ENCODE results near the gene CEACAM3. TPM values are rescaled to one million over a fixed set of nuclear protein-coding genes. Genes with fewer than 3 reads are reported as not detected.
A peak's percentile ranks its signal among the peaks of the same experiment; 100 is the strongest.

CEACAM3 gene
- total RNA-seq, 4 donors from 2014 or later: 0.54 to 1.6 TPM; not detected in 2

DNA sequence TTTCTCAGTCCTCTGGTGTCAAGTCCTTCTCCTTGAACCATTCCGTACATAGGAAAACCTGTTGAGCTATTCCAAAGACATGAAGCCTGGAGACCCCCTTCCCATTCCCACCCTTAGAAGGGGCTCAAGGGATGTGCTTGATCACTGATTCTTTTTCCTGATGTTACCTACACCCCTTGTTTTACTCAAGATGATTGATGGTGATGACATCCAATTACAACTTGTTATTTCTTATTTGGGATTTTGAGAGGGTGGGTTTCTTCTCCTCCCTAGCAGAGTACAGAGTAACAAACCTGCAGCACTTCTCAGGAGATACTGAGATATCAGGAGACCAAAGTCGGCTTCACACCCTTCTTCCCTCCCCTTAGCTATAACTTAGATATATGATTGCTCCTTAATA lies 57.0 kb downstream of the CEACAM3 start:
- Histone ChIP-seq H3K27ac (no peak overlapping the region), H3K4me3 (no peak overlapping the region), H3K4me1 (no peaks in the 10 kb centered on the region), H3K27me3 (peaks cover 42% of the 10 kb centered on the region), H3K9me3 (no peaks in the 10 kb centered on the region), H3K36me3 (no peaks in the 10 kb centered on the region)
- WGBS, 2 donors (ENCODE audit: low coverage in 1 of 2): 50 to 100% methylated on average over 1 to 2 of the region's 2 CpGs
- no peak for TF ChIP-seq POLR2A (IDR thresholded peaks at IDR 0.05)
- TF ChIP-seq, protein P1, sequence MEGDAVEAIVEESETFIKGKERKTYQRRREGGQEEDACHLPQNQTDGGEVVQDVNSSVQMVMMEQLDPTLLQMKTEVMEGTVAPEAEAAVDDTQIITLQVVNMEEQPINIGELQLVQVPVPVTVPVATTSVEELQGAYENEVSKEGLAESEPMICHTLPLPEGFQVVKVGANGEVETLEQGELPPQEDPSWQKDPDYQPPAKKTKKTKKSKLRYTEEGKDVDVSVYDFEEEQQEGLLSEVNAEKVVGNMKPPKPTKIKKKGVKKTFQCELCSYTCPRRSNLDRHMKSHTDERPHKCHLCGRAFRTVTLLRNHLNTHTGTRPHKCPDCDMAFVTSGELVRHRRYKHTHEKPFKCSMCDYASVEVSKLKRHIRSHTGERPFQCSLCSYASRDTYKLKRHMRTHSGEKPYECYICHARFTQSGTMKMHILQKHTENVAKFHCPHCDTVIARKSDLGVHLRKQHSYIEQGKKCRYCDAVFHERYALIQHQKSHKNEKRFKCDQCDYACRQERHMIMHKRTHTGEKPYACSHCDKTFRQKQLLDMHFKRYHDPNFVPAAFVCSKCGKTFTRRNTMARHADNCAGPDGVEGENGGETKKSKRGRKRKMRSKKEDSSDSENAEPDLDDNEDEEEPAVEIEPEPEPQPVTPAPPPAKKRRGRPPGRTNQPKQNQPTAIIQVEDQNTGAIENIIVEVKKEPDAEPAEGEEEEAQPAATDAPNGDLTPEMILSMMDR (IDR thresholded peaks at IDR 0.05): no peak
- no peak for TF ChIP-seq EP300 (IDR thresholded peaks at IDR 0.05)
- TF ChIP-seq POLR2AphosphoS5 (IDR thresholded peaks at IDR 0.05): no peak
- no peak for ATAC-seq

DNA sequence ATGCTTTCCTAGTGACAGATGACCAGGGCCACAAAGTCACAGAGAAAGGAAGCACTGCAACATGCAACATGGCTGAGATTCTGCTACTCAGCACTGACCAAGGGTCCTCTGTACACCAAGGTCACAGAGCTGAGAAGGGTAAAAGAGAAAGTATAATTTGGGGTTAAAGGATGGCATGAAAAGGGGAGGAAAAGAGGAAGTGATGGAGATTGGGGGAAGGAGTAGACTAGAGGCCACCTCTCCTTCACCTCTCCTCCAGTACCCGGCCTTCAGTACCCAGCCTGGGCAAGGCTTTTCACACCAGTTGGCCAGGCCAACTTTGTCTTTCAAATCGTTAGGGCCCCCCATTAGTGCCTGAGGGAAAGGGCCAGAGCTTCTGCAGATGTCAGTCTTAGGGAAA lies 57.4 kb downstream of the CEACAM3 start:
- no peak for ATAC-seq
- Histone ChIP-seq H3K27ac (no peak overlapping the region), H3K27me3 (peaks cover 42% of the 10 kb centered on the region), H3K36me3 (no peaks in the 10 kb centered on the region), H3K9me3 (no peaks in the 10 kb centered on the region), H3K4me1 (no peaks in the 10 kb centered on the region), H3K4me3 (no peak overlapping the region)
- 67% methylated on average over 1 of the region's 2 CpGs; no CpG with 5 or more reads in 1 of the 2 donors for WGBS, 2 donors (ENCODE audit: low coverage in 1 of 2)
- TF ChIP-seq EP300 (IDR thresholded peaks at IDR 0.05) (no peak), POLR2AphosphoS5 (IDR thresholded peaks at IDR 0.05) (no peak), POLR2A (IDR thresholded peaks at IDR 0.05) (no peak)
- TF ChIP-seq, protein P1 (IDR thresholded peaks at IDR 0.05): no peak

DNA sequence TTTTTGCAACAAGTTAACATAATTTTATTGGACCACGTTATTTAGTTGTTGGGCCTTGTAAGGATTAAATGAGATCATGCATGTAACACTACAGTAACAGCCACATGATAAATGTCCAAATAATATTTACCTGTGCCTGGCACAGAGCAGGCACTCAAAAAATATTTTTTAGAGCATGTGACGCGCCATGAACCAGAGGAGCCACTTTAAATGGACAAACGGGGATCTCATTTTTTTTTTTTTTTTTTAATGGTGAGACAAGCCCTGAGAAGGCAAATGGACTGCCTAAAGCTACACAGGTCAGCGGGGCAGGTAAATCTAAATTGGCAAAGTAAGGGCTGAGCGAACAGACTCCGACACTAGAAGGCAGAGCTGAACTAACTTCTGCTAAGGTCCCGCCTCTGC lies 62.8 kb downstream of the CEACAM3 start:
- Histone ChIP-seq H3K4me1 (peaks cover 4 to 44% (median 16%) of the 10 kb centered on the region in 3 donors), H3K9me3 (no peaks in the 10 kb centered on the region), H3K36me3 (peaks cover 0 to 33% of the 10 kb centered on the region in 2 donors), H3K27ac (peak overlapping the region; percentile 5 to 96 (median 95)), H3K27me3 (peaks cover 13% of the 10 kb centered on the region), H3K4me3 (peak overlapping the region in 1 of 2 donors; percentile 99)
- ATAC-seq: no peak
- no peak for TF ChIP-seq POLR2AphosphoS5 (IDR thresholded peaks at IDR 0.05)
- TF ChIP-seq, protein P1 (IDR thresholded peaks at IDR 0.05): no peak
- TF ChIP-seq POLR2A (IDR thresholded peaks at IDR 0.05): no peak
- TF ChIP-seq EP300 (IDR thresholded peaks at IDR 0.05): no peak
- WGBS, 2 donors (ENCODE audit: low coverage in 1 of 2): 0 to 9% methylated on average over 4 to 7 of the region's 8 CpGs

DNA sequence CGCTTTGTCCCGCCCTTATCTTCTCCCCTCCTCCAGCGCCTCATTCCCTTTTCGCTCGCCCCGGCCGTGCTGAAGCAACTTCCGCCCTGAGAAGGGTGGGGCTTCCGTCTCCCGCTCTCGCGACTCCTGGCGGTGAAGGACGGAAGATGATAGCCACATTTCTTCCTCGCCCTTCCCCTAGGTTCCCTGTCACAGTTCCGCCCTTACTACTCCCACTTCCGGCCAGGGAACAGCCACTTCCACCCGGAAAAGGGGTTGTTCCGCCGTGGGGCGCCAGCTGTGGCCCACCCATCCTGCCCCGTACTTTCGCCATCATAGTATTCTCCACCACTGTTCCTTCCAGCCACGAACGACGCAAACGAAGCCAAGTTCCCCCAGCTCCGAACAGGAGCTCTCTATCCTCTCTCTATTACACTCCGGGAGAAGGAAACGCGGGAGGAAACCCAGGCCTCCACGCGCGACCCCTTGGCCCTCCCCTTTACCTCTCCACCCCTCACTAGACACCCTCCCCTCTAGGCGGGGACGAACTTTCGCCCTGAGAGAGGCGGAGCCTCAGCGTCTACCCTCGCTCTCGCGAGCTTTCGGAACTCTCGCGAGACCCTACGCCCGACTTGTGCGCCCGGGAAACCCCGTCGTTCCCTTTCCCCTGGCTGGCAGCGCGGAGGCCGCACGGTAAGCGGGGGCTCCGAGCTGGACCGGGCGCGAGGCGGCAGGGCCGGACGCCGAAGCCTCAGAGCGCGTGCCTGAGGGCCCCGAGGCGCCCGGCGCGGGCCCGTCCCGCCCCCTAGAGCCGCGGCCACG lies 63.4 kb downstream of the CEACAM3 start, which contains the start of gene RPS19:
Gene RPS19, plus strand, starts transcription at position 638 of the 801 bp plus-strand sequence. CDS start 520 bp downstream, outside the sequence.
- peaks cover 0 to 39% of the 10 kb centered on the region in 2 donors for H3K36me3 ChIP-seq
- peak; percentile 95 for ATAC-seq
- H3K27ac ChIP-seq: peak within 1 kb of the TSS; percentile 81 to 96 (median 95)
- H3K4me3 ChIP-seq: peak within 1 kb of the TSS; percentile 86 to 99
- TF ChIP-seq POLR2A (IDR thresholded peaks at IDR 0.05) (peak; percentile 85 to 88), POLR2AphosphoS5 (IDR thresholded peaks at IDR 0.05) (peak; percentile 95), EP300 (IDR thresholded peaks at IDR 0.05) (no peak)
- TF ChIP-seq, protein P1 (IDR thresholded peaks at IDR 0.05): peak in 3 of 4 experiments; percentile 68 to 92 (median 89)
- peaks cover 4 to 50% (median 16%) of the 10 kb centered on the region in 3 donors for H3K4me1 ChIP-seq
- WGBS, 2 donors (ENCODE audit: low coverage in 1 of 2): 0% methylated on average over 35 of the region's 76 CpGs; no CpG with 5 or more reads in 1 of the 2 donors
- H3K9me3 ChIP-seq: no peaks in the 10 kb centered on the region
- H3K27me3 ChIP-seq: peaks cover 8% of the 10 kb centered on the region
